Gastrocnemius medialis (tissue), 4 donors: Measurements from ENCODE around the gene FCER2. TPM values are rescaled to one million over a fixed set of nuclear protein-coding genes. Genes with fewer than 3 reads are reported as not detected.

Experiments
- ATAC-seq, 2 donors: fragments of 150-250 bp; one replicate each; pipeline ENCODE4 v1.9.1; 2016
- DNase-seq, 2 donors: peaks; one replicate each; pipeline ENCODE4 v3.0.0-alpha.2; 2019
- H3K27ac ChIP-seq, 4 donors: fragments of 200-600 bp; sonication (generic); 1 replicate in 1 of 4; 2 replicates in 3 of 4; pipeline ENCODE4 v1.5.1; 2016 to 2018; ENCODE audit warnings: mild to moderate bottlenecking in 2 of 4, moderate library complexity in 1 of 4
- H3K27me3 ChIP-seq, 3 donors: fragments of 200-600 bp; sonication (generic) in 2 of 3; 1 replicate in 1 of 3; 2 replicates in 2 of 3; pipeline versions ENCODE4 v1.5.1 to v1.6.0; 2016 to 2019; ENCODE audit warnings: mild to moderate bottlenecking in 1 of 3, moderate library complexity in 1 of 3
- H3K36me3 ChIP-seq, 2 donors: fragments of 200-600 bp; sonication (generic) in 1 of 2; one replicate each; pipeline ENCODE4 v1.5.1; 2017 to 2018
- H3K4me1 ChIP-seq, 2 donors: fragments of 200-600 bp; sonication (generic) in 1 of 2; one replicate each; pipeline ENCODE4 v1.5.1; 2016 to 2017; ENCODE audit warnings: mild to moderate bottlenecking in 2 of 2
- H3K4me3 ChIP-seq, 4 donors: fragments of 200-600 bp; sonication (generic) in 3 of 4; 1 replicate in 1 of 4; 2 replicates in 3 of 4; pipeline ENCODE4 v1.5.1; 2016 to 2019; ENCODE audit warnings: mild to moderate bottlenecking in 2 of 4
- H3K9me3 ChIP-seq, 3 donors: fragments of 200-600 bp; sonication (generic) in 2 of 3; 1 replicate in 1 of 3; 2 replicates in 2 of 3; pipeline ENCODE4 v1.5.1; 2016 to 2019
- CTCF ChIP-seq, 5 experiments: fragments of 450-650 bp in 3 of 5; fragments of 200-600 bp in 2 of 5; sonication (generic) in 2 of 5; IDR thresholded peaks in 4 of 5; conservative IDR thresholded peaks in 1 of 5; 1 replicate in 4 of 5; 2 replicates in 1 of 5; pipeline ENCODE4 v1.5.1; 2016 to 2019; ENCODE audit warnings: antibody characterized with exemption in 5 of 5, mild to moderate bottlenecking in 3 of 5, moderate library complexity in 3 of 5
- POLR2A ChIP-seq, 2 donors: fragments of 450-650 bp; IDR thresholded peaks; one replicate each; pipeline ENCODE4 v1.6.1; 2017; ENCODE audit warnings: antibody characterized with exemption in 2 of 2, mild to moderate bottlenecking in 2 of 2, moderate library complexity in 2 of 2
- in situ Hi-C, 4 donors: fragments of 200-750 bp; cut with MboI; loops; one replicate each; pipeline versions ENCODE4 v1.15.0 to v1.8.0; 2017; ENCODE audit warnings: low sequenced_read_pairs in 4 of 4
- intact Hi-C: fragments of 100-400 bp; cut with DNase I; formaldehyde crosslinking; loops from one replicate; pipeline ENCODE4 v1.15.1; 2023; ENCODE audit warnings: low total_unique reads
- total RNA-seq, 4 donors: library from RNA; depleted of rRNA; stranded (reverse); fragments of >200 nt; gene quantifications; one replicate each; pipeline versions ENCODE4 v1.1.0 to v1.2.3, GENCODE V29; 2016

Gene FCER2
- total RNA-seq, 4 donors from 2014 or later, result not detected

- Histone ChIP-seq H3K36me3 (no peaks in the 10 kb centered on the region), H3K27ac (no peak overlapping the region), H3K4me3 (no peak overlapping the region), H3K4me1 (peaks cover 0 to 4% of the 10 kb centered on the region in 2 donors), H3K9me3 (no peaks in the 10 kb centered on the region), H3K27me3 (peaks cover 0 to 1% (median 0%) of the 10 kb centered on the region in 3 donors)
- TF ChIP-seq POLR2A (IDR thresholded peaks at IDR 0.05), result no peak
- TF ChIP-seq CTCF (IDR thresholded peaks at IDR 0.05 in 4 of 5, conservative IDR thresholded peaks at IDR 0.05 in 1 of 5), result no peak
- in situ Hi-C loops, result loop anchor here in 1 of 4 donors (10.0 kb wide), 1 partner anchor 155 kb away; no protein-coding TSS in a partner anchor
- intact Hi-C loops, result no loop called here
- DNase-seq (no peak), ATAC-seq (no peak)
Measured at GRCh38 chr19:7650148-7650547, 51.8 kb downstream of the FCER2 start.

- TF ChIP-seq CTCF (IDR thresholded peaks at IDR 0.05 in 4 of 5, conservative IDR thresholded peaks at IDR 0.05 in 1 of 5) (no peak), POLR2A (IDR thresholded peaks at IDR 0.05) (no peak)
- Histone ChIP-seq H3K36me3 (no peaks in the 10 kb centered on the region), H3K27ac (no peak overlapping the region), H3K27me3 (peaks cover 0 to 2% (median 0%) of the 10 kb centered on the region in 3 donors), H3K4me3 (no peak overlapping the region), H3K4me1 (peaks cover 0 to 4% of the 10 kb centered on the region in 2 donors), H3K9me3 (no peaks in the 10 kb centered on the region)
- intact Hi-C loops, result no loop called here
- DNase-seq, result no peak
- in situ Hi-C loops, result no loop called here
- ATAC-seq, result no peak
Measured at GRCh38 chr19:7648265-7649014, 53.5 kb downstream of the FCER2 start.

GRCh38 chr19:7647156-7647555, 54.8 kb downstream of the FCER2 start:
- DNase-seq (no peak), ATAC-seq (no peak)
- in situ Hi-C loops, result no loop called here

GRCh38 chr19:7646426-7646700, 55.6 kb downstream of the FCER2 start:
- intact Hi-C loops, result no loop called here
- no peak for DNase-seq
- in situ Hi-C loops, result no loop called here
- no peak for ATAC-seq
- Histone ChIP-seq H3K36me3 (no peaks in the 10 kb centered on the region), H3K4me1 (no peaks in the 10 kb centered on the region), H3K27me3 (peaks cover 0 to 2% (median 0%) of the 10 kb centered on the region in 3 donors), H3K4me3 (no peak overlapping the region), H3K27ac (no peak overlapping the region), H3K9me3 (no peaks in the 10 kb centered on the region)
- TF ChIP-seq POLR2A (IDR thresholded peaks at IDR 0.05) (no peak), CTCF (IDR thresholded peaks at IDR 0.05 in 4 of 5, conservative IDR thresholded peaks at IDR 0.05 in 1 of 5) (no peak)

More at GRCh38 chr19:7647156-7647555, 54.8 kb downstream of the FCER2 start:
- no peaks in the 10 kb centered on the region for H3K4me1 ChIP-seq
- no peaks in the 10 kb centered on the region for H3K36me3 ChIP-seq
- H3K27ac ChIP-seq, result no peak overlapping the region
- peaks cover 0 to 2% (median 0%) of the 10 kb centered on the region in 3 donors for H3K27me3 ChIP-seq
- no peak overlapping the region for H3K4me3 ChIP-seq
- no peaks in the 10 kb centered on the region for H3K9me3 ChIP-seq
- intact Hi-C loops, result no loop called here
- TF ChIP-seq CTCF (IDR thresholded peaks at IDR 0.05 in 4 of 5, conservative IDR thresholded peaks at IDR 0.05 in 1 of 5), result no peak
